GM18526 (cell line): ENCODE data around the gene AFAP1L2.

Experiments used
- POLR2A ChIP-seq: IDR thresholded peaks from 3 replicates; pipeline ENCODE4 v1.6.1; 2011; ENCODE audit not compliant: insufficient read length; ENCODE audit errors: extremely low read depth

Gene AFAP1L2

DNA sequence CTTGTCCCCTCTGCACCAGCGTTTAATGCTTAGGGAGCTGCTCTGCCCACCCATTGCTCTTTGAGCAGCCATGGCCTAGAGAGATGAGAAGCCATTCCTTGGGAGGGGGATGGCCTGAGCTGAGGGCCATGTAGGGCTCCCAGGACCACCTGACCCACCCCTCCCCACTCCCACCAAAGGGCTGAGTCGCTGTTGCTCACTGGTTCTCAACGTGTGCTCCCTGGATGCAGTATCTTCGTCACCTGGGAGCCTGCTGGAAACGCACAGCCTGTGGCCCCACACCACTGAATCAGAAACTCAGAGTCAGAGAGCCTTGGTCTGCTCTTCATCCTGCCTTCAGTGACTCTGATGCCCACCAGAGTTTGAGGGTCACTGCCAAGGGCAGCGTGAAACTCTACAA, 128.2 kb downstream of the AFAP1L2 start:
- TF ChIP-seq POLR2A, result no peak

DNA sequence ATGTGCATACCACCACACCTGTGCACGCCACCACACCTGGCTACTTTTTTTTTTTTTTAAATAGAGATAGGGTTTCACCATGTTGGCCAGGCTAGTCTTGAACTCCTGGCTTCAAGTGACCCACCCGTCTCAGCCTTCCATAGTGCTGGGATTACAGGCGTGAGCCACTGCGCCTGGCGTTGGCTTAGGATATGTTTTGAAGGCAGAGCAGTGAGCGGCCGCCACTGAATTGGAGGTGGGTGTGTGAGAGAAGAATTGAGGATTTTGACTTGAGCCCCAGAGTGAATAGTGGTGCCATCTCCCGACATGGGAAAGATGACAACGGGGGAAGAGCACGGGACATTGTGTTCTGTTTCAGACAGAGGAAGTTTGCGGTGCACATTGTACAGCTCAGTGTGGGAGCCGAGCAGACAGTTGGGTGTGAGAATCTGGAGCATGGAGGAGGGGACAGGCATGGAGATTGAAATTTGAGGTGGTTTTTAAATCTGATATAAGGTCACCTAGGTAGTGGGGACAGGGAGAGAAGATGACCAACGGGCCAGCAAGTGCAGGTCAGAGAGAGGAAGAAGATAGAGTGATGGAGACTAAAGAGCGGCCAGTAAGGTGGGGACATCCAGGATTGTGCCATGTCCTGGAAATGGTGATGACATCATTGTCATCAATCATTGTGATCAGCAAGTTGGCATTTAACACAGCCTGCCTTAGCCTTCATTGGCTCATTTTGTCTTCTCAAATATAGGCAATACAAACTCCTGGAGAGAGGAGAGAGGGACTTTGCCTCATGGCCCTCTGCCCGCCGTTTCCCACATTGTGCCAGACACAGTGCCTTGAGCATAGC, 129.5 kb downstream of the AFAP1L2 start:
- no peak for TF ChIP-seq POLR2A

DNA sequence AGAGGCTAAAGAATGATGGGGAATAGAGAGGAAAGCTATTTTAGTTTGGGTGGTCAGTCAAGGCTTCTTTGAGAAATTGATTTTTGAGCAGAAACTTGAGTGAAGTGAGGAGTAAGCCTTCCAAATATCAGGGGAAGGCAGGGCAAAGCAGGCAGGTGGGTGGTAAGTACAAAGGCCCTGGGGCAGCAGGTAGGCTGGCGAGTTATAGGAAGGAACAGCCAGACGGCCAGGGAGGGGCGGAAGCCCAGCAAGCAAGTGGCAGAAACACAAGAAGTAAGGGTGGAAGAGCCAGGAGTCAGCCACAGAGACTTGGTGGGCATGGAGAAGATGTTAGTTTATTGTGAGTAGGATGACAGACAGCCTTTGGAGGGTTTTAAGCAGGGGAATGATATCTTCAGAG, 130.4 kb downstream of the AFAP1L2 start:
- no peak for TF ChIP-seq POLR2A

DNA sequence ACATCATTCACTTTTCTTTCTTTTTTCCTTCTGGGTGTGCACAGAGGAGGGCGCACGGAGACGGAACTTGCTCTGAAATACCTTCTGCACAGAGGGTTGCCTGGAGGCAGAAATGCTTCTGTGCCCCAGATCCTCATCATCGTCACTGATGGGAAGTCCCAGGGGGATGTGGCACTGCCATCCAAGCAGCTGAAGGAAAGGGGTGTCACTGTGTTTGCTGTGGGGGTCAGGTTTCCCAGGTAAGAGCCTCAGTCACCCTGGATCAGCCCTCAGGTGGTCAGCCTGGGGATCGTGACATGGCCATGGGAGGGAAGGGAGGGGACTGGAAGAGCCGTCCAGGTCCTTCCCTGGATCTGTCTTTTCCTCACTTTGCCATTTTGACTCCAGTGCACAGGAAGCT, 131.6 kb downstream of the AFAP1L2 start:
- no peak for TF ChIP-seq POLR2A

DNA sequence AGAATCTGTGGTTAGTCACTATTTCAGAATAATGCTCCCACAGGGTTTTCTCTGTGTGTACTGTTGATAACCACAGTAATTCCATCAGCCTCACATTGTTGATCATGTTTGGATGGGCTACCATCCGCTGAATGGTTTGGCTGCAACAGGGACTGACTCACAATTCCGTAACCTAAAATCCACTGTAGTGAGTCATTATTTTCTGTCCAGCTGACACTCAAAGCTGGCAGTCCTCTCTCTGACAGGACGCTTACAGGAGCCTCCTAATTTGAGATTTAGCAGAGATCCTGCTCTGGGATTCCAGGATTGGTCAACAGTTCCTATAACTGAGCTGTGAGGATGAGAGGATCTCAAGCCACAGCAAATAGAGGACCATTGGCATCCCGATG, 132.5 kb downstream of the AFAP1L2 start:
- TF ChIP-seq POLR2A, result no peak

DNA sequence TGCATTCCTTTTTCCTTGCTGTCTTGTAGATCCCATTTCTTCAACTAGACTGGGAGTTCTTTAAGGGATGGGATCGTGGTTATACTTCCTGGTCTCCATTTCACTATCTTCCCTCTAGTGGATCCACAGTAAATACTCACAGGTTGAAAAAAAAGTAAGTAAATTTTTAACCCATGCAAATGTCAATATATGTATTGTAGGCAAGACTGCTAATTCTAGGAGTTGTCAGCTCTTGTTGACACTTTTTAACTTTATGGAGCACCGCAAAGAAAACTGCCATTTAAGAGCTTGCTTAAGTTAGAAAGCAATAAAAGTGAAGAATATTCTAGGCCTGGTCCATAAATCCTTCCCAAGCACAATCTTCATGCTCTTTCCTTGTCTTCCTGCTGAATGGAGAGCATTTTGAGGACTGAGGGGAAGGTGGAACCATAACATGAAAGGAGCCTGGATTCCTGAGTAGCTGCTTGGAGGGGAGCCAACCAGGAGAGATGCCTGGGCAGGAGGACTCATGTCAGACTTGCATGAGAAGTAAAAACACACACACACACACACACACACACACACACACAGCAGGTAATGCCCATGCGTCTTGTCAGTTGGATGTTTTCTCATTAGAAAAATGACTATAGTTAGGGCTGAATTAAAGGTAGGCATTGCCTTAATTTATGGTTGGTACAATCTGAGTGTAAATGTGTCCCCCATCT, 133.1 kb downstream of the AFAP1L2 start:
- TF ChIP-seq POLR2A, result no peak

DNA sequence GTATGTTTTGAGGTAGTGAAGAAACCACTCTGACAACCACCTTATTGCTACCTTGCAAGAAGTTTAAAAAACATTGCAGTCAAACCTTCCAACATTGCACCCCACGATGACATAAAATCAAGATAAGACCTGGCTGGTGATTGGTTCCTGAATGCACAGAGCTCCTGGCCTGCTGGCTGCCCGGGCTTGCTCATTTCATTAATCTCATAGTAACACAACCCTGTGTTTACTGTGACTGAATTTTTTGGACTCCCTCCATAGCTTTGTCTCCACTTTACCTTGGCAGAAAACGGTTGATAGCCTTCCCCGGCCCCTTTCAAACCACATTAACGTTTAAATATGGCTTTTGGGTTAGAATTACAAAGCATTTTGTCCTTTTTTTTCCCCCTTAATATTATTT, 137.8 kb downstream of the AFAP1L2 start:
- no peak for TF ChIP-seq POLR2A

DNA sequence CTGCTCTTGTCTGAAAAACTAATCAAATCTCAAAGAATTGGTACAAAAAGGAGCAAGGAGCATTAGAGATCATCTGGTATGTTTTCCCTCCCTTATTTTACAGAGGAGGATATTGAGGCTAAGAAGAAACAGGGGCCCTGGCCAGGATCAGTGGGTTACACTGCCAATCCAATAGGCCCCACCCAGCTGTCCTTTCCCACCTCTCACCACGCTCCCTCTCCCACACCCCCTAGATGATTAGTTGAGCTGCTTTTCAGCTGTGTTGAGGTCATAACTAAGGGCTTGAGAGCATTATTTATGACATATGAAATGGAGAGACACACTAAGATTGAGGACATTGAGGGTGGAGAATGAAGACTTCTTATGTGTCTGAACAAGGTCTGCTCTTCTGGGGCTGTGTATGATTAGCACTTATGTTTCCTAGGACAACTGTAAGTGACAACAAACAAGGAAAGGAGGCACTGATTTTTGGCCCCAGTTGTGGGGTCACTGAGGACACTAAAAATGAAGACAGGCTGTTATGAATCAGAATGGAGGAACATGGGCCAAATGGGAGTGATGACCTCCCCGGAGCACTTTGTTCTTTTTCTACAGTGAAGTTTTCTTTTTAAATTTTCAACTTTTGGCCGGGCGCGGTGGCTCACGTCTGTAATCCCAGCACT, 138.8 kb downstream of the AFAP1L2 start:
- no peak for TF ChIP-seq POLR2A

DNA sequence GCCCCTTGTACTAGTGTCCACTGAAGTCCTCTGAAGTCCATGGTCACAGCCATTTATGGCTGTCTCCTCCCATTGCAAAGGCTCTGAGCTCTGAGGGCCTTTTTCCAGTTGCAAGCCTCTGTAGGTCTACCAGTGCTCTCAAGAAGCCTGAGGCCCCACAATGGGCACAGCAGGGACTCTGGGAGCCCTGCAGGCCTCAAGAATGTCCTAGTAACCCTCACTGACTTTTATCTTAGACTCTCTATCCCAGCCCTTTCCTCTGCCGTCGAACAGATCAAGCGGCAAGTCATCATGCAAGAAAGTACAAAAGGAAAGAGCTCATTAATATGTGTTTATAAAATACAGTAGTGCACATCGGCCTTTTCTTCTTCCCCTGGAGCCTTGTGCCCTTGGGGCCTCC, 141.8 kb downstream of the AFAP1L2 start:
- TF ChIP-seq POLR2A, result no peak

DNA sequence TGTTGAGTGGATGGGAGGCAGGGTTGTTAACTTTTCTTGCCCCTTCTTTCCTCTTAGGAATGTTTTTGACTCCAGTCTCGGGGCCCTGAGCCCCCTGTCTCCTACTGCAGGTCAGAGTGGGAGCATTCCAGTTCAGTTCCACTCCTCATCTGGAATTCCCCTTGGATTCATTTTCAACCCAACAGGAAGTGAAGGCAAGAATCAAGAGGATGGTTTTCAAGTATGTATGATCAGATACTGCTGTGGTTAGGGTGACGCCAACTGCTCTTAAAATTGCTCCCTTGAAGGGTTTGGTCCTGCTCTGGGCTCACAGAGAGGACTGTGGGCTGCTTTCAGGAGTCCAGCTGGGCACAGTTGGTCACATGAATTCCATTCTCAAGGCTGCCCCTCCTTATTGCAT, 143.2 kb downstream of the AFAP1L2 start:
- TF ChIP-seq POLR2A, result no peak

DNA sequence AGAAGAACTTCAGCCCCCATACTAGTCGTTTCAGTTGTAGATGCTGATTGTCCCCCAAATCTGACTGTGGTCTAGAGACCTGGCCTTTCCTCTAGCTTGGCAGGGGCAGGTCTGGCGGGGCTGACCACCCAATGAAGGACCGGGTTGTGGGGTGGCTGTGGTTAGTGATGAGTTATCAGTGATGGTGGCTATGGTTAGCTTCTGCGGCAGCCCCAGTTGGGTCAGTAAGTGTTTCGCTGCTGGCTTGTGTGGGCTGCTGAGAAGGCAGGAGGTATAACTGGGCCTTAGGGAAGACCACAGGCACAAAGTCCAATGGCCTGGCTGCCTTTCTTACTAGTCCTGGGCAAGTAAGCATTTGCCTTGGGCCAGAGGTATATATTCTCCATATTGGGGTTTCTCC, 143.9 kb downstream of the AFAP1L2 start:
- TF ChIP-seq POLR2A, result no peak

DNA sequence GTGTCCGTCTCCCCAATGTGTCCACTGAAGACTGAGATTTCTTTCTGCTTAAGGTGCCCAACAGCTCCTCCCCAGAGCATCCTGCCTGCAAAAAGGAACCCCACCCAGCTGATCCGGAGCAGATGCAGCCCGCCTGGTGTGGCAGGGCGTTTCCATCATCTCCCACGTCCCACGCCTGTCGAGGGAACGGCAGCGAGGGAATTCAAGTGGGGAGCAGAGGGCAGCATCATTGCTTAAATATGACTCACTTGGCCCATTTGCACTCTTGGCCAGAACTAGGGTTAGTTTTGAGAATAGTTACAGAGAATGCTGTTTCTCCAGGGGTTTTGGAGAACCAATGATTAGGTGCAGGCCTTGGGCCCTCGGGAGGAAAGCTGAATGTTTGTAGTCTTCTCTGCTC, 144.5 kb downstream of the AFAP1L2 start:
- TF ChIP-seq POLR2A, result no peak

DNA sequence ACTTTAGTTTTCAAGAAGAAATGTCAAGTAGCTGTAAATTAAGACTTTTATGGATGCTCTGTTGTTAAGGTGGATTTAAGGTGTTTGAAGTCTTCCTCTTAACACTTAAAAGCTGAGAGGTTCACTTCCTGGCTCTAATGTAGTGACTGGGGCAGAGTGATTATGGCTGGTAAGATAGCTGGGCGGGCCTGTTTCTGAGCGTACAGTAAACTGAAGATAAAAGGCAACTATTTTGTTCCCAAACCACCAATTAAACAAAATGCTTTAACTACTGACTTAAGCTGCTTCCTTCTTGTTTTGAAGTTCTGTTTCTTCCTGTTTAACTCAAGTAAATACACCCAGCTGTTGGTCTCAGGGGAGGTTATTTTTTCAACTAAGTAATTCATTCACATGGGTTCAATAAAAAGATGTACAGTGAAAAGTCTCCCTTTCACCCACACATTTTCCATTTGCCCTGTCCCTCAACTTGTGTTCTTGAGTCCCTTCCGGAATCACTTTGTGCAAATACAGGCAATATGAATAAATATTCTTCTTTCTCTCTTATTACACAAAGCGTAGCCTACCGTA, 145.9 kb downstream of the AFAP1L2 start:
- no peak for TF ChIP-seq POLR2A

DNA sequence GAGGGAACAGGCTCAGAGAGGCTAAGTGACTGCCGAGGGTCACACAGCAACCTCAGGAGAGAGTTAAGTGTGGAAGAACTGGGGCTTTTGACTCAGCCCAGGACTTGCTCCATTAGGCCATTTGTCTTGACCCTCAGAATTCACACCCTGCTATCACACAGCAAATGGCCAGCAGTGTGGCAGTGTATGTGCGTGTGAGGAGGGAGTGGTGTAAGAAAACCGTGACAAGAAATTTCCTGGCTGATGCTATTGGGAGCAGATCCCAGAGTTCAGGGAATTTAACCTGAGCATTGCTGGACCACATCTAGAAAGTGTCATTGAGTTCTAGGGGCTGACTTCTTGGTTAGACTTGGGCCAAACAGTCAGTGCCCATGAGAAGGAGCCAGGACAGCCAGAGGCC, 146.8 kb downstream of the AFAP1L2 start:
- TF ChIP-seq POLR2A, result no peak

DNA sequence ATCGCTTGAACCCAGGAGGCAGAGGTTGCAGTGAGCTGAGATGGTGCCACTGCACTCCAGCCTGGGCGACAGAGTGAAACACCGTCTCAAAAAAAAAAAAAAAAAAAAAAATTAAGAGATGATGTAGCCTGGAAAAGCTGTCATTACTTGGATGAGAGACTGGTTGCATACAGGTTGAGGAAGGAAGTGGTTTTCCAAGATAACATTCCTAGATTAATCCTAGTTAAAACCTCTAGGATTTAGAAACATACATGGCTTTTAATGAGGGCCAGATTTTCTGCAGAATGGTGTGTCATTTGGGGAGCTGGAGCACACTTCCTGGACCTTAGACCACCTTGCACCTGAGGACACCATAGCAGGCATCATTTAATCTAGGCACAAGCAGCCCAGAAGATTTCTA, 147.5 kb downstream of the AFAP1L2 start:
- TF ChIP-seq POLR2A, result no peak
